Activated CD8-positive, alpha-beta memory T cell treated with anti-CD3 and anti-CD28 coated beads, Interleukin-2, amount 50 U/mL, for 24 hours (primary cell): Measurements from ENCODE around the gene NSMCE4A.
"Not testable (repeated sequence)": the region's sequence is repeated elsewhere in the genome, so short reads cannot be mapped to it uniquely, and the experiment has no call there.

ENCODE experiments used
- DNase-seq: peaks from one replicate; pipeline ENCODE4 v3.0.0-alpha.2; 2020; ENCODE audit errors: extremely low read depth

Gene NSMCE4A

DNA sequence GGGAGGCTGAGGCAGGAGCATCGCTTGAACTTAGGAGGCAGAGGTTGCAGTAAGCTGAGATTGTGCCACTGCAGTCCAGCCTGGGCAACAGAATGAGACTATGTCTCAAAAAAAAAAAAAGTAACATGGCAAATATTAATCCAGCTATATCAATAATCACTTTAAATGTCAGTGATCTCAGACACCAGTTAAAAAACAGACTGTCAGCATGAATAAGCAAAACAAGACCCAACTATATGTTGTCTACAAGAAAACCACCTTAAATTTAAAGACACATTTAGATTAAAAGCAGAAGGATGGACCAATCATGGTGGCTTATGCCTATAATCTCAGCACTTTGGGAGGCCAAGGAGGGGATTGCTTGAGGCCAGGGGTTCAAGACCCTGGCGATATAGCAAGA is 38.7 kb downstream of the NSMCE4A start:
- DNase-seq: no peak

DNA sequence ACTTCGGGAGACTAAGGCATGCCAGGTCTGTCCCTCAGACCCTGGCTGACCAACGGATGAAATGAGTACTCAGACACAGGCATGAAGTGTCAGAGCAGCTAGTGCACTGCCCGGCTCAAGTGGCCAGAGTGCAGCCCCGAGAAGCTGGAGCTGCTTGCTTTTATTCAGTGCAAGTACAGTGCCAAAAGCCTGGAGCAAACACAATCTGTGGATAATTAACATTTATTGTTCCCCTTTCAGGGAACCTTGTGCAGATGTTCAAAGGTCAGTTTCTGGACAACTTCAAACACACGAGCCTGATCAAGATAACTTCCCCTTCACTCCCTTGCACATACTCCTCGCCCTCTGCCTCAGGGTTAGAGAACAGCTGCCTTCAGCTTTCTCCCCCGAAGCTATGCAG is 39.3 kb downstream of the NSMCE4A start:
- DNase-seq: no peak

DNA sequence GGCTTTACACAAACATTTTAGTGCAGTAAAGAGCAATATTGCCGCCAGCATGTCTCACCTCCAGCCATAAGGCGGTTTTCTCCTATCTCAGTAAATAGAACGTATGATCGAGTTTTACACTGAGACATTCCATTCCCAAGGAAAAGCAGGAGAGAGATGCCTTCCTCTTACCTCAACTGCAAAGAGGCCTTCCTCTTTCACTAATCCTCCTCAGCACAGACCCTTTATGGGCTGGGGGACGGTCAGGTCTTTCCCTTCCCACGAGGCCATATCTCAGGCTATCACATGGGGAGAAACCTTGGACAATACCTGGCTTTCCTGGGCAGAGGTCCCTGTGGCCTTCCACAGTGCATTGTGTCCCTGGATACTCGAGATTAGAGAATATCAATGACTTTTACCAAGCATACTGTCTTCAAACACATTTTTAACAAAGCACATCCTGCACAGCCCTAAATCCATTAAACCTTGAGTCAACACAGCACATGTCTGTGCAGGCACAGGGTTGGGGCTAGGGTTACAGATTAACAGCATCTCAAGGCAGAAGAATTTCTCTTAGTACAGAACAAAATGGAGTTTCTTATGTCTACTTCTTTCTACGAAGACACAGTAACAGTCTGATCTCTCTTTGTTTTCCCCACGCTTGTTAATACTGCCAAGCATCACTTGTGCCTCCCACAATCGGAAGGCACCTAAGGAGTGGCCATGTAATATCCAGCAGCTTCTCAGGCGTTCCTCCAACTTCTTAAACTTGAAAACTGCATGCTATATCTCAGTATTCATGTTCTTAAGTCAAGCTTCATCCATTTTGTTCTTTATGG is 44.5 kb downstream of the NSMCE4A start:
- not testable (repeated sequence) for DNase-seq

DNA sequence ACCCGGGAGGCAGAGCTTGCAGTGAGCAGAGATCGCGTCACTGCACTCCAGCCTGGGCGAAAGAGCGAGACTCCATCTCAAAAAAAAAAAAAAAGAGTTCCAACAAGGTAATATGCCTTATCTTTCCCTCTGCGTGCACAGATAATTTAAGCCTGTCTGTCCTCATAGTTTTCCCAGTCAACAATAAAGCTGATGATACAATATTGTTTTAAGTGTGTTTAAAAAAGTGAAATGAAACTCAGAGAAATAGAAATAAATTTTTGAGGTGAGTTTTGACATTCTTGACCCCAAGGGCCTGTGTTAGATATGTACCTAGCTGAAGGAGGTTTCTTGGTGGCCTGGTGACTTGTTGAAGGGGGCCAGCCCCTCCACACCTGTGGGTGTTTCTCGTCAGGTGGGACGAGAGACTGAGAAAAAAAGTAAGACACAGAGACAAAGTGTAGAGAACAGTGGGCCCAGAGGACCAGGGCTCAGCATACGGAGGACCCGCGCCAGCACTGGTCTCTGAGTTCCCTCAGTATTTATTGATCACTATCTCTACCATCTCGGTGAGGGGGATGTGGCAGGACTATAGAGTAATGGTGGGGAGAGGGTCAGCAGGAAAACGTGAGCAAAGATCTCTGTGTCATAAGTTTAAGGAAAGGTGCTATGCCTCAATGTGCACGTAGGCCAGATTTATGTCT is 45.3 kb downstream of the NSMCE4A start:
- not testable (repeated sequence) for DNase-seq

DNA sequence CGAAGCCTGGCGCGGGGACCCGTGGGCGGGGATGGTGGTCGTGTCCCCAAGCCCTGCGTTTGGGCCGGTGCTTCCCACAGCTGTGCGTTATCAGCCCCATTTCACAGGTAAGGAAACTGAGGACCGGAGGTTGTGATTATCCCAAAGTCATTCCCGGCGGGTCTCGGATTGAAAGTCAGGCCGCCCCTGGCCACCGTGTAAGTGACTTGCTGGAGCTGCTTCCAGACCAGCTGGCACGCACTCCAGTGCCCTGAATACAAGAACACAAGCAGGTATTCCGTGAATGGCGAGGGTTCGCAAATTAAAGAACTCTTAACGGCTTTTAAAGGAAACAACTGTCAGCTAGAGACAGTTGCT is 46.5 kb downstream of the NSMCE4A start:
- DNase-seq: no peak

DNA sequence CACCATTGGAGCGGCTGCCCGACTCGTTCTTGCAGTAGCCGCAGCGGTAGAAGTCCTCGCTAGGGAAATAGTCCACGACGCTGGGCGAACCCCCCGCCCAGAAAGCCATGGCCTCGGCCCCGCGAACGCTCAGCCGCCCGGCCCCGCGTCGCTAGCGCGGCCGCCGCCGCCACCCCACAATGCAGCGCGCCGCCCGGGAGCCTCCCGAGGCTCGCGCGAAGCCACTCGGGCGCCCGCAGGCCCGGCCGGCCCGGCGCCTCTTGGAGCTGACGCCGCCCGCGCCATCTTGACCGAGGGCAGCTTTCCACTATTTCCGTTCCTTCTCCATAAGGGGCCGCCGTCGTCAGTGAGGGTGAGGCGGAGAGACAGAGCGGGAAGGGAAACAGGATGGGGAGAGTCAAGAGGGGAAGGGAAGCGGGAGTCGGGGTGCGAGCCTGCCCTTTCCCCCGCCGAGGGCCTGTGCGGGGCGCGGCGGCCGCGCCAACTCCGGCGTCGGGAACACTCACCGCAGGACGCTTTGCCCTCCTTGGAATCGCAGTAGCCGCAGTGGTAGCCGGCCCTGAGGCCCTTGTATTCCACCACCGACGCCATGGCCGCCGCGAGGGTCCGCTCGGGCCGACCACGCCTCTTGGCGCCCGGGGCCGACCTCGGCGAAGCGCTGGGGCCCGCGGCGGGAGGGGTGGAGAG is 47.0 kb downstream of the NSMCE4A start, which contains the start of gene ATE1:
TSS of gene ATE1 (minus strand) at position 191 of the 687 bp plus-strand sequence. CDS start at position 109, 82 bp downstream.
- DNase-seq: peak; percentile 51

DNA sequence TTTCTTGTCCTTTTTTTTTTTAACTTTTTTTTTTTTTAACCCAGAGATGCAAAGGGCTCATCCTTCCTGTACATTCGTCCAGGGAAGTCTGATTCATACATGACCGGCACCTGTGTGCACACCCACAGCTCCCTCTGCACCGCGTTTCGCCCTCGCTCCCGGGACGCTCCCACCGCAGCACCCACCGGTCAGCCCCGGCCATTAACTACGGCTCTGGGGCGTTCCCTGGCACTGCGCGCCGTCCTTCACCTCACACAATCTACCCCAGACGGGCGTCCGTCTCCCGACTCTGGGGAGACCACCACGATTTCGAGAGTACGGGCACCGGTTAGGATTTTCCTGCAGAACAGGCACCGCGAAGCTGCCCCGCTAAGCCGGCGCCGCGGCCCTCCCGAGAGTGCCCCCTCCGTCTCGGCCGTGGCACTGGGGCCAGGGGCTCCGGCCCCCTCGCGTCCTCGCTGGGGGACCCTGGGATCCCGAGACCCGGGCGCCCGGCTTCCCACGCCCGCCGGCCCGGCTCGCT is 47.6 kb downstream of the NSMCE4A start:
- DNase-seq: no peak

DNA sequence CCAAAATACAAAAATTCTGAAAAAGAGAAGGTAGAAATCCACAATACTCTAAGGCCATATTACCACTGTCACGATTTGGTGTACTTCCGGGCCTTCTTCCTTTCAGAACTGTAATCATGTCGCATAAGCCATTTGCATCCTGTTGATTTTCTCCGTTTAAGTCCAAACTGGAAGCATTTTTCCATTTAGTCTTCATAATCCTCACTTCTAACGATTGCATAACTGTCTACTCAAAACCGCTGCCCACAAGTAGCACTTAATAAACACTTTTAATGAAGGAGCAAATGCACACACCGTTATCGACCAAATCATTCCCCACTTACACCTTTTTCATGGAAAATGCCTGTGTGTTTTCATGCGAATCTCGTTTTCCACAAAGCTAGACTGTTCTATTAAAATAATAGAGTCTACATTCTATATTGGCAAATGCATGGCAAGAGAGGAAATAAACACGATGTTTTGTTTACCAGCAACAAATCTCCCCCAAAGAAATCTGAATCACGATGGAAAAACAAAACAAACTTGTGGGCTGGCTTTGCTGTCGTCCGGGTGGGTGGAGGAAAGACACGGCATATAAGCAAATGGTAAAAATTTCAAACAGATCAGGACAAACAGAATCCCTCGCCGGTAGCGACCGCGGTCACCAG is 48.2 kb downstream of the NSMCE4A start:
- no peak for DNase-seq

DNA sequence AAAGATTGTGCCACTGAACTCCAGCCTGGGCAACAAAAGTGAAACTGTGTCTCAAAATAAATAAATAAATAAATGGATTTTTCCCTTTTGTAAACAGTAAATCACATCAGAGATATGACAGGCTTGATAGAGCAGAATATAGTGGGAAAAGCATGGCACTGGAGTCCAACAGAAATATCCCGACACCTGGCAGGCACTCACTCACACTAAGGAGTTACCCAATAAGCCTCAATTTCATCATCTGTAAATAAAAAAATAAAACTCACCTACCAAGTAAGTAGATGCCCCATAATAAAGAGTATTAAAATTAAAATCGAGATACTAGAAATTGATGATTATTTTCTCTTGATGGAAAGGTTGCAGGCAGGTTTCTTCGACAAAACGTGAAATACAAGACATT is 48.9 kb downstream of the NSMCE4A start:
- DNase-seq: no peak

DNA sequence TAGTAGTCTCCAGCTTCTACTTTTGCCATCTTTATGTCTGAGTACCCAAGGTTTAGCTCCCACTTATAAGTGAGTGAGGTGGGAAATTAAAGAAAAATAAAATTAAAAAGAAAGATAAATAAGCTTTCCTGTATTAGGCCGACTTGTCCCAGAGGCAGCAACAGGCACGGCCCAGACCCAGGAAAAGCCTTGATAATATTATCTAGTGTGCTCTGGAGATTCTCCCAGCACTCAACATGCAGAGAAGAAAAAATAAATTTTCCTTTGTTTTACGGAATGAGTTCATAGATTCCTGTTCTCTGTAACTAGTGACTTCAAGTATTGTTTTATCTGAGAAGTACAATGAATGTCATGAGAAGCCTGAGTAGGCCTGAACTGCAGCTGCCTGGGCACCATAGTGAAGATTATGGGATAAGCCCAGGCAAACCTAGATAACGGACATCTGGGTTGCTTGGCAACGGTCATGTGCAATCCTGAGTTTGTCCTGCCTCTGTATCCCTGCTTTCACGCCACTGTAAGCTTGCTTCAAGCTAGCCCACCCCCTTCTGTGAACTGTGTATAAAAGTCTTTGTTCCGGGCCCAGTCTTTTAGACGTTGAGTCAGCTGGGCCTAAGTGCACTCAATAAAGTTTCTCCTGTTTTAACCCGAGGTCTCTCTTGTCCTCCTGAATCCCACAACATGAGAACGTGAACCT is 53.6 kb downstream of the NSMCE4A start:
- DNase-seq: no peak

DNA sequence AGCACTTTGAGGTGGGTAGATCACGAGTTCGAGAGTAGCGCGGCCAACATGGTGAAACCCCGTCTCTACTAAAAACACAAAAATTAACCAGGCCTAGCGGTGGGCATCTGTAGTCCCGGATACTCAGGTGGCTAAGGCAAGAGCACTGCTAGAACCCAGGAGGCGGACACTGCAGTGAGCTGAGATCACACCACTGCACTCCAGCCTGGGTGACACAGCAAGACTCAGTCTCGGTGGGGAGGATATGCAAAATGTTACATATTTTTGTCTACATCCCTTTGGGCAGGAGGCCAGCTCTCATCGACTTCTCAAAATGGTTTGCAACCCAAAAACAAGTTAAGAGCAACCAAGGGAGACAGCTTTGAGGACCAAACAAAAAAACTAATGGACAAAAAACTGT is 55.4 kb downstream of the NSMCE4A start:
- DNase-seq: no peak

DNA sequence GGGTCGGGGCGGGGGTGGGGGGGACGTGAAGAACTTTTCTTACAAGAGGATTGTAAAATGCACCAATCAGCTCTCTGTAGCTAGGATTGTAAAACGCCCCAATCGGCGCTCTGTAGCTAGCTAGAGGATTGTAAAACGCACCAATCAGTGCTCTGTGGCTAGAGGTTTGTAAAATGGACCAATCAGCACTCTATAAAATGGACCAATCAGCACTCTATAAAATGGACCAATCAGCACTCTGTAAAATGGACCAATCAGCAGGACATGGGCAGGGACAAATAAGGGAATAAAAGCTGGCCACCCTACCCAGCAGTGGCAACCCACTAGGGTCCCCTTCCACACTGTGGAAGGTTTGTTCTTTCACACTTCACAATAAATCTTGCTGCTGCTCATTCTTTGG is 56.2 kb downstream of the NSMCE4A start:
- DNase-seq: not testable (repeated sequence)

DNA sequence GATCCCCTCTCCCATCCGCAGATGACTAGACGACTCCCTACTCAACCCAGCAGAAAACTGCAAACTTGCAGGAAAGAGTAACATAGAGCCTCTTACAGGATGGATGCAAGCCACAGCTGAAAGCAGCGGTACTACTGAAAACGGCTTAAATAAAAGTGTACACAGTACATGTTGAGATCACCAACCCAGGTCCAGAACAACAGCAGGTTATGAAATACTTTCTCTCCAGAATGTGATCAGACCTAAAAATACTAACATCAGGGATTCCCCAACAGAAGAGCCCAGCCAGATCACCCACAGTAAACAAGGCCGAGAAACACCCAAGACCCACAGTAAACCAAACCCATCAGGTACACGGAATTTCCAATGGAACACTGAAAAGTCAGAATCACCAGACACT is 60.4 kb downstream of the NSMCE4A start:
- no peak for DNase-seq

DNA sequence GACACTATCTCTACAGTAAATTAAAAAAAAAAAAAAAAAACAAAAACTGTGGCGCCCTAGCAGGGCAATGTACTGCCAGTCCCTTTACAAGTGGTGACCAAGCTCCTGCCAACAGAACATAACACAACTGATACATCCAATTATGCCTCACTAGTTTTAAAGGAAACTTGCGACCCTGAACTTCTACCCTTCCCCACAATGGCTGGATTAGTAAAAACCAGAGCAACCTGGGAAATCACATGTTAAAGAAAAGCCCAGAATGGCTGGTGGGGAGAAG is 63.7 kb downstream of the NSMCE4A start:
- DNase-seq: no peak

DNA sequence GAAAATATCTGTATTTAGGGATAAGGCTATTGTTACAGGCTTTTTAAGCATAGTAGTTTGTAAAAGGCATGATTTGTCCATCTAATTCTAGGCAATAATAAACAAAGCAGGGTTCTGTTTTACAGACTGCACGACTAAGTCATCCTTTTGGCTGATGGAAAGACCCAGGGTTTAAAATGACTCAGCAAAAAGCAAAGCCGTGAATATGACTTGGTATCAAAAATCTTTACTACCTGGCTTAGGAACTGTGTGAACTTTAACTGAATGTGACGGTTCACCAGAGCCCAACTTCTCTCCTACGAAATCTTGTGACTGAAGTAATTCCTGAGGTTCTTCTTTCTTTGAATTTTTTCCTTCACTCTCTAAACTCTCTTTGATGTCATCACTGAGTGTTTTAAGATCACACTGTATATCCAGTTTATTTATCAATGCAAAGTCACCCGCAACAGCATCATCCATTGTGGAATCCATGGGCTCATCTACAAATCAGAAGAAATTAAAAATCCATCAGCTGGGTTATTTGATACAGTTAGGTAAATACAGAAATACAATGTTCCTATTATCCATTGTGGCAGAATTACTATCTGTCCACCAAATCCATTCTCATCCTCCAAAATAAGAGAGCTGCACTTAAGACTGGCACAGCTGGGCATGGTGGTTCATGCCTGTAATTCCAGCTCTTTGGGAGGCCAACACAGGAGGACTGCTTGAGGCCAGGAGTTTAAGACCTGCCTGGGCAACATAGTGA is 64.2 kb downstream of the NSMCE4A start:
- no peak for DNase-seq
